Stomach smooth muscle (tissue), 2 donors: ENCODE measurements around the gene AMPD2.

Experiments used
- H3K27ac ChIP-seq: one replicate; pipeline ENCODE4 v1.7.0; 2013; ENCODE audit warnings: mild to moderate bottlenecking, low read length, inconsistent platforms
- H3K27me3 ChIP-seq, 2 donors: one replicate each; pipeline ENCODE4 v1.7.0; 2013; ENCODE audit warnings: low read length in 2 of 2; ENCODE audit not compliant: insufficient read depth in 2 of 2, control insufficient read depth in 1 of 2
- H3K36me3 ChIP-seq, 2 donors: one replicate each; pipeline ENCODE4 v1.7.0; 2013; ENCODE audit warnings: low read length in 2 of 2; ENCODE audit not compliant: control insufficient read depth in 2 of 2, insufficient read depth in 2 of 2
- H3K4me1 ChIP-seq: one replicate; pipeline ENCODE4 v1.7.0; 2013; ENCODE audit warnings: low read length; ENCODE audit not compliant: control insufficient read depth, insufficient read depth
- H3K4me3 ChIP-seq, 2 donors: one replicate each; pipeline ENCODE4 v1.7.0; 2013; ENCODE audit warnings: low read length in 2 of 2
- H3K9ac ChIP-seq, 2 donors: one replicate each; pipeline ENCODE4 v1.7.0; 2013; ENCODE audit warnings: low read length in 2 of 2, mild to moderate bottlenecking in 1 of 2
- H3K9me3 ChIP-seq, 2 donors: one replicate each; pipeline ENCODE4 v1.7.0; 2013; ENCODE audit warnings: low read length in 2 of 2; ENCODE audit not compliant: control insufficient read depth in 2 of 2
- donor health status: healthy.
- donor health status: Pancreatic carcinoma.

The AMPD2 gene

DNA sequence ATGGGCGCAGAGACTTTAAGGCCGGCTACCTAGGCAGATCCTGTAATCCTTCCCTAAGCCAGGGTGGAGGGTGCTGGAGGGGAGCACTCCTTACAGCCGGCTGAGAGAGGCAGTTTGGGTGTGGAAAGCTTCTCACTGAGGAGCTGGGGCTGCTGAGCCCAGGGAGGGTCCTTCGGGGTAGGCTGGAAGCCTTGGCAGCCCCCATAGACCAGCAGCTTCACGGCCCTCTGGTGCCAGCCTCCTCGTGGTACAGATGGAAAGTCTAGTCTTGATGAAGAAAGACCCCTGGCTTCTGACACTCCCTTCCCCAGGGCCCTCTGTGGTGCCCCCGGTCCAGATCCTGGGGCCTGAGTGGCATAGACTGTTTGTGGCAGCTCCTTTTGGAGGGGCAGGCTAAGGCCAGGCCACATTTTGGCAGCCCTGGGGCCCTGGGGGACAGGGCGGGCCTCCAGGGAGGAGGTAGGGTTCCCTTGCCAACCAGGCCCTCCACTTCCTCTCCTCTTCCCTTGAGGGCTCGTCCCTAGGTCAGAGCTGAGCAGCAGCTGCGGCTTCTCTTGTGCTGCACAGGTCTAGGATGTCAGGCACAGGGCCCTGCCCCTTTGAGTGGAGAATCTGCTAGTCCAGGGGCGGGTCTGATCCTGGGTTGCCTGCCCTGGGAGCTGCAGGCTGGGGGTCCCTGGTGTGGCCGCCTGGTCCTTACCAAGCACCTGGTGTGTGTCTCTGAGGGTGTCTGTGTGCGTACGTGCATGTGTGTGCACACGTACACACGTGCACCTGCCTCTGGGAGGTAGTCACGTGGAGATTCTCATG lies 4.8 kb downstream of the AMPD2 start:
- H3K4me1 ChIP-seq: peaks cover 54% of the 10 kb centered on the region
- H3K9me3 ChIP-seq: no peaks in the 10 kb centered on the region
- H3K9ac ChIP-seq: peak overlapping the region in 1 of 2 donors; percentile 33
- peak overlapping the region in 1 of 2 donors; percentile 29 for H3K4me3 ChIP-seq
- H3K27me3 ChIP-seq: no peaks in the 10 kb centered on the region
- peak overlapping the region; percentile 37 for H3K27ac ChIP-seq
- H3K36me3 ChIP-seq: peaks cover 8 to 27% of the 10 kb centered on the region in 2 donors

DNA sequence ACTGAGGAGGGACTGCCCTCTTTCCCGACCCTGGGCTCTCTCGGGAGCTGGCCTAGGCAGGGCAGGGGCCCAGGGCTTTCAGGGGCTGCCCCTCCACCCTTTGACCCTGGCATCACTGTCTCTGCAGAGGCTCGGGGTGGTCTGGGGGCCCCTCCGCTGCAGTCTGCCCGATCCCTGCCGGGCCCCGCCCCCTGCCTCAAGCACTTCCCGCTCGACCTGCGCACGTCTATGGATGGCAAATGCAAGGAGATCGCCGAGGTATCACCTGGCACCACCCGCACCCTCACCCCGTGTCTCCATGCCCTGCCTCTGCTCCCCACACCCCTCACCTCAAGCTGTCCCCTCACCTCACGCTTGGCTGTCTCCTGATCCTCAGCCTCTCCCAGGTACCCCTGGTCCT lies 5.5 kb downstream of the AMPD2 start:
- Histone ChIP-seq H3K4me3 (peak overlapping the region in 1 of 2 donors; percentile 35), H3K27me3 (no peaks in the 10 kb centered on the region), H3K27ac (no peak overlapping the region), H3K4me1 (peaks cover 47% of the 10 kb centered on the region), H3K9me3 (no peaks in the 10 kb centered on the region), H3K9ac (no peak overlapping the region), H3K36me3 (peaks cover 9 to 30% of the 10 kb centered on the region in 2 donors)

DNA sequence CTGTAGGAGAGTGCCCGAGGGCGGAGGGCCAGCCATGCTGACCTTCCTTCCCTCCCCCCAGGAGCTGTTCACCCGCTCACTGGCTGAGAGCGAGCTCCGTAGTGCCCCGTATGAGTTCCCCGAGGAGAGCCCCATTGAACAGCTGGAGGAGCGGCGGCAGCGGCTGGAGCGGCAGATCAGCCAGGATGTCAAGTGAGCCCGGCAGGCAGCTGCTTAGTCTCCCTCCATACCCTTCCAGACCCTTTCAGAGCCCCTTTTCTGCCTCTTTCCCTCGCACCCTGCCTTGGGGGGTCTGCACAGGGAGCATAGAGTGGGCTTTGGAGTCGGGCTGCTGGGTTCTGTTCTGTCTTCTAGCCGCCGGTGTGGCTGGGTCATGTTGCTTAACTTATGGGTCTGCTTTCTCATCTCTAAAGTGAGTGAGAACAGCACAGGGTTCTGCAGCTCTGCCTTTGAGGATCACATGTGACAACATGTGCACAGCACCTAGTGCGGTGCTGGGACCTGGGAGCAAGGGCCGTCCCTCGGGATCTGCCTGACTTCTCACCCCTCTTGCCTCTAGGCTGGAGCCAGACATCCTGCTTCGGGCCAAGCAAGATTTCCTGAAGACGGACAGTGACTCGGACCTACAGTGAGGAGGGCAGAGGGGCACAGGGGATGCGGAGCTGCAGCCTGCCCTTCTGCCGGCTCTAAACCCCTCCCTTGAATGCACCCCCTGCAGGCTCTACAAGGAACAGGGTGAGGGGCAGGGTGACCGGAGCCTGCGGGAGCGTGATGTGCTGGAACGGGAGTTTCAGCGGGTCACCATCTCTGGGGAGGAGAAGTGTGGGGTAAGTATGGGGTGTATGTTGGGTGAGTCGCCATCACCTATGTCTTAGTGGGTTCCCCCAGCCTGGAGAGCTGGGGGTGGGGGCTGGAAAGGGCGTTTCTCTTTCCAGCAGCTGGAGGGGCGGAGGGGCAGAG lies 6.2 kb downstream of the AMPD2 start:
- H3K36me3 ChIP-seq: peaks cover 12 to 33% of the 10 kb centered on the region in 2 donors
- no peak overlapping the region for H3K9ac ChIP-seq
- H3K4me1 ChIP-seq: peaks cover 44% of the 10 kb centered on the region
- peak overlapping the region in 1 of 2 donors; percentile 35 for H3K4me3 ChIP-seq
- H3K27me3 ChIP-seq: no peaks in the 10 kb centered on the region
- H3K9me3 ChIP-seq: no peaks in the 10 kb centered on the region
- H3K27ac ChIP-seq: no peak overlapping the region

DNA sequence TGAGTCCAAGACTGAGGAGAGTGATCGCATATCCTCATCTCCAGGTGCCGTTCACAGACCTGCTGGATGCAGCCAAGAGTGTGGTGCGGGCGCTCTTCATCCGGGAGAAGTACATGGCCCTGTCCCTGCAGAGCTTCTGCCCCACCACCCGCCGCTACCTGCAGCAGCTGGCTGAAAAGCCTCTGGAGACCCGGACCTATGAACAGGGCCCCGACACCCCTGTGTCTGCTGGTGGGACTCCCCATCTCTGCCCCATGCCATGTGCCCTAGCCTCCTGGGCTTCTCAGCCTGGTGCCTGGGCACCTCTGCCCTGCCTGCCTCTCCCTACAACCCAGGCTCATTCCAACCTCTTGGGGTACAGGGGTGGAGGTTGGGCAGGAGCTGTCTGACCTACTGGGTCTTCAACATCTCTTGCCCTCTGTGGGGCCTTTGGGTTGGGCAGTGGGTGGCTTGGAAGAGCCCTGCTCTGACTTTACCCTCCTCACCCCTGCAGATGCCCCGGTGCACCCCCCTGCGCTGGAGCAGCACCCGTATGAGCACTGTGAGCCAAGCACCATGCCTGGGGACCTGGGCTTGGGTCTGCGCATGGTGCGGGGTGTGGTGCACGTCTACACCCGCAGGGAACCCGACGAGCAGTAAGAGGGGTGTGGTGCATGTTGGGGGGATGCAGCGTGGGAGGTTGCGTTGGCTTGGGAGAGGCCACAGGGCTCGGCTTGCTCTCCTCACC lies 7.2 kb downstream of the AMPD2 start:
- H3K36me3 ChIP-seq: peaks cover 16 to 34% of the 10 kb centered on the region in 2 donors
- no peak overlapping the region for H3K4me3 ChIP-seq
- H3K4me1 ChIP-seq: peaks cover 42% of the 10 kb centered on the region
- H3K27me3 ChIP-seq: no peaks in the 10 kb centered on the region
- no peak overlapping the region for H3K9ac ChIP-seq
- H3K9me3 ChIP-seq: no peaks in the 10 kb centered on the region
- no peak overlapping the region for H3K27ac ChIP-seq

DNA sequence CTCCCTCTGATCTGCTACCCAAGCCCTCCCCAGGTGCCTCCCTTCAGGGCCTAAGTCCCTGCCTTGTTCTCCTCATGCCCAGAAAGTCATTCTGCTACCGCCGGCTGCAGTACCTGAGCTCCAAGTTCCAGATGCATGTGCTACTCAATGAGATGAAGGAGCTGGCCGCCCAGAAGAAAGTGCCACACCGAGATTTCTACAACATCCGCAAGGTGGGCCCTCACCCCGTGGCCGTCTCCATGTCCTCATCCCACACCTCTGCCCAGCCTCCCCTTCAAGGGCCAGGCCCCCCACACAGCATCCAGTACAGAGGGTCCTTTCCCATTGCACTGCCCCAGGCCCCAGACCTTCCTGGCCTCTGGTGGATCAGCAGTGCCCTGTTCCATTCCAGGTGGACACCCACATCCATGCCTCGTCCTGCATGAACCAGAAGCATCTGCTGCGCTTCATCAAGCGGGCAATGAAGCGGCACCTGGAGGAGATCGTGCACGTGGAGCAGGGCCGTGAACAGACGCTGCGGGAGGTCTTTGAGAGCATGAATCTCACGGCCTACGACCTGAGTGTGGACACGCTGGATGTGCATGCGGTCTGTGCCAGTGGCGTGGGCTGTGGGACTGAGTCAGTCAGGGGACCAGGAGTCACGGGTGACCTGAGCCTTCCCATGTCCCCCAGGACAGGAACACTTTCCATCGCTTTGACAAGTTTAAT lies 8.2 kb downstream of the AMPD2 start:
- Histone ChIP-seq H3K27me3 (no peaks in the 10 kb centered on the region), H3K9ac (no peak overlapping the region), H3K4me1 (peaks cover 43% of the 10 kb centered on the region), H3K27ac (no peak overlapping the region), H3K9me3 (no peaks in the 10 kb centered on the region), H3K4me3 (no peak overlapping the region), H3K36me3 (peaks cover 16 to 34% of the 10 kb centered on the region in 2 donors)

DNA sequence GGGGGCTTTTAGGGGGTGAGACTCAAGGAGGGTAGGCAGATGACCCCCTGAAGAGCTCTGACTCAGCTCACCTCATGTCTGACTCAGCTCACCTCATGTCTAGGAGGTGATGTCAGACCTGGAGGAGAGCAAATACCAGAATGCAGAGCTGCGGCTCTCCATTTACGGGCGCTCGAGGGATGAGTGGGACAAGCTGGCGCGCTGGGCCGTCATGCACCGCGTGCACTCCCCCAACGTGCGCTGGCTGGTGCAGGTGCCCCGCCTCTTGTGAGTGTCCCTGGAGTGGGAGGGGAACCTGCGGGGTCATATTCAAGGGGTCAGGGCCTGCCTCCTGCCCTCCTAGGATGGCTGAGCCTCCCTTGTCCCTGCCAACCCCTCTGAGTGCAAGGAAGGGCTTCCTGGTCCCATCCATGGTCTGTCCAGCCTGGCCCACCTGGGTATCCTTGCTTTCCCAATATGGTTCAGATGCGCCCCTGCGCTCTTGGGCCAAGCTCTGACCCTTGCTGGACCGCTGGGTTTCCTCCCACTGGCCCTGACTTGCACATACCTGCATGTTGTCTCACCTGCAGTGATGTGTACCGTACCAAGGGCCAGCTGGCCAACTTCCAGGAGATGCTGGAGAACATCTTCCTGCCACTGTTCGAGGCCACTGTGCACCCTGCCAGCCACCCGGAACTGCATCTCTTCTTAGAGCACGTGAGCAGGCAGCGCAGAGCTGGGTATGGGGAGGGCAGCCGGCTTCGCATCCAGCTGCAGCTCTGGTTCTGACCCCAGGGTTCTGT lies 9.1 kb downstream of the AMPD2 start:
- no peaks in the 10 kb centered on the region for H3K9me3 ChIP-seq
- no peak overlapping the region for H3K9ac ChIP-seq
- H3K27ac ChIP-seq: no peak overlapping the region
- H3K4me3 ChIP-seq: no peak overlapping the region
- H3K36me3 ChIP-seq: peaks cover 16 to 34% of the 10 kb centered on the region in 2 donors
- H3K27me3 ChIP-seq: no peaks in the 10 kb centered on the region
- H3K4me1 ChIP-seq: peaks cover 41% of the 10 kb centered on the region

DNA sequence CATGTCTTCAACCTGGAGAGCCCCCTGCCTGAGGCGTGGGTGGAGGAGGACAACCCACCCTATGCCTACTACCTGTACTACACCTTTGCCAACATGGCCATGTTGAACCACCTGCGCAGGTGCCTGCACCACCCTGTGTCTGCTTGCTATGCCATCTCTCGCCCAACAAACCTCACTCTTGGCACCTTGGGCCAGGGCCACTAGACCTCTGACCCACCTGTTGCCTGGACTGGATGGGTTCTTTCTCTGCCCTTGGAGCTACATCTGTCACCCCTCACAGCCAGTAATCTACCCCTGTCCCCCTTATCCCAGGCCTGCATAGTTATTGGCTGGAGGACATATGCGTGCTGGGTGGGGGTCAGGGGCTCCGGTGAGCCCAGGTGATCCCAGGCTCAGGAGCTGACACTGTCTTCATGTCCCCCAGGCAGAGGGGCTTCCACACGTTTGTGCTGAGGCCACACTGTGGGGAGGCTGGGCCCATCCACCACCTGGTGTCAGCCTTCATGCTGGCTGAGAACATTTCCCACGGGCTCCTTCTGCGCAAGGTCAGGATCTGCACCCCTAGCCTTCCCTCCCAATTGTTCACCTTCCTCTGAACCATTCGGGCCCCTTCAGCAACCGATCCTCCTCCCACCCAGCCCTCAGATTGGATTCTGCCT lies 9.9 kb downstream of the AMPD2 start:
- no peaks in the 10 kb centered on the region for H3K27me3 ChIP-seq
- H3K4me1 ChIP-seq: peaks cover 33% of the 10 kb centered on the region
- H3K4me3 ChIP-seq: no peak overlapping the region
- peaks cover 16 to 34% of the 10 kb centered on the region in 2 donors for H3K36me3 ChIP-seq
- H3K27ac ChIP-seq: no peak overlapping the region
- no peaks in the 10 kb centered on the region for H3K9me3 ChIP-seq
- H3K9ac ChIP-seq: no peak overlapping the region

DNA sequence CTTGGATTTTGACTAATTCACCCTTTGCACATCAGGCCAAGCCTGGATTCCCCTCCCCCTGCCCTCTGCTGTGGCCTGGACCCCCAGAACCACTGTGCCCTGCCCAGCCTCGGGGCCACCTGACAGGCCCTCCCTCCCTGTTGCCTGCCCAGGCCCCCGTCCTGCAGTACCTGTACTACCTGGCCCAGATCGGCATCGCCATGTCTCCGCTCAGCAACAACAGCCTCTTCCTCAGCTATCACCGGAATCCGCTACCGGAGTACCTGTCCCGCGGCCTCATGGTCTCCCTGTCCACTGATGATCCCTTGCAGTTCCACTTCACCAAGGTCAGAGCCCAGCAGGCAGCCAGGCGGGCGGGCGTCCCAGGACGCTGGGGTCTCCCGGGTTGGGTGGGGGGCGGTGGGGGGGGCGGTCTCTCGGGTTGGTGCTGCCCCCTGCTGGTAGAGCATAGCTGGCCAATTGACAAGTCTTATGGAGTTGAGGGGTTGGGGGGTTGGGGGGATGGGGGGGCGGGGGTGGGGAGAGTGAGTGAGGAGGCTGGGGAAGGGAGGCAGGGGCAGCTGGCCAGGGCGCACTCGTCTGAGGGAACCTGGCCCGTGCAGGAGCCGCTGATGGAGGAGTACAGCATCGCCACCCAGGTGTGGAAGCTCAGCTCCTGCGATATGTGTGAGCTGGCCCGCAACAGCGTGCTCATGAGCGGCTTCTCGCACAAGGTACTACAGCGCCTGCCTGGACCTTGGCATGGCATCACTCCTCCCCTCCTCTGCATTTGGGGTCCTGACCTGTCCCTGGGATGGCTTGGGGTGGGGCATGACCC lies 10.7 kb downstream of the AMPD2 start:
- Histone ChIP-seq H3K27me3 (no peaks in the 10 kb centered on the region), H3K9ac (no peak overlapping the region), H3K36me3 (peaks cover 16 to 34% of the 10 kb centered on the region in 2 donors), H3K4me3 (no peak overlapping the region), H3K9me3 (no peaks in the 10 kb centered on the region), H3K4me1 (peaks cover 26% of the 10 kb centered on the region), H3K27ac (no peak overlapping the region)
